ENCODE results near the gene PAAF1.

PAAF1 gene

DNA sequence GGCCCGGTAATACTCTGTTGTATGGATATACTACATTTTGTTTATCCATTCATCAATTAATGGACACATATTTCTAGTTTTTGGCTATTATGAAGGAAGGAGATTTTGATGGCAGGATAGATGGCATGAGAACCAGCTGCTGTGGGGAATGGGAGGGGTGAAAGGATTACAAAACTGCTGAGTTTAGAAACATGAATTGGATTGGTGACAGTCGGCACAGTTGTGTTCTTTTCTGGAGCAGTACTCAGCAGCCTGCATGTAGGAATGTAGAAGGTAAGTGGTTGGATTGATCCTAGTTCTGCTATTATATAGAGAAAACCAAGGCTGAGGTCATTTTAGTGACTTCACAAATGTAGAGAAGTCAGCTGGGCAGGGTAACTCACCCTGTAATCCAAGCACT, 7.1 kb downstream of the PAAF1 start:
- Histone ChIP-seq H3K36me3 (ENCODE audit: control insufficient read depth, insufficient read depth, low read length) (peaks cover 22% of the 10 kb centered on the region), H3K9ac (ENCODE audit: low read length) (no peak overlapping the region), H3K4me3 (ENCODE audit: low read depth, low read length) (no peak overlapping the region), H3K27me3 (ENCODE audit: control insufficient read depth, insufficient read depth, low read length) (no peaks in the 10 kb centered on the region), H3K9me3 (ENCODE audit: control insufficient read depth, insufficient read depth, low read depth, low read length) (no peaks in the 10 kb centered on the region), H3K4me1 (ENCODE audit: control insufficient read depth, insufficient read depth, low read length) (no peaks in the 10 kb centered on the region), H3K27ac (ENCODE audit: low read depth, low read length) (no peak overlapping the region)

DNA sequence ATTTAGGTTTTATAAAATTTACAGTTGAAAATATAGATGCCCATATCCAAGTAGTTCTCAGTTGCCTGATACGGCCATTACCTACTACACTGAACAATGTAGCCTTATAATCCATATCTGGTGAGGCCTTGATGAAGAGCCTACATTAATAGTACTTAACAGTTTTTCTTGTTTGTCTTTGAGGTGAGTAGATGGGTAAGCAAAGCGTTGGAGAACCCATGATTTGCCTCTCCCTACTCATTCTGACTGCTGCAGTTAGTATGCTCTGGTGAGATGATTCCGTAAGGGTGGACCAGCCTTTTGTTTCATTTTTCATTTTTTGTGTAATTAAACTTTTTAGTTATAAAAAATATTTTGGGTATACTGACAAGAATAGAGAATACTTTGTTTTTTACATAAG, 11.4 kb downstream of the PAAF1 start:
- Histone ChIP-seq H3K4me3 (ENCODE audit: low read depth, low read length) (no peak overlapping the region), H3K27me3 (ENCODE audit: control insufficient read depth, insufficient read depth, low read length) (no peaks in the 10 kb centered on the region), H3K36me3 (ENCODE audit: control insufficient read depth, insufficient read depth, low read length) (peaks cover 46% of the 10 kb centered on the region), H3K27ac (ENCODE audit: low read depth, low read length) (no peak overlapping the region), H3K9me3 (ENCODE audit: control insufficient read depth, insufficient read depth, low read depth, low read length) (no peaks in the 10 kb centered on the region), H3K9ac (ENCODE audit: low read length) (no peak overlapping the region), H3K4me1 (ENCODE audit: control insufficient read depth, insufficient read depth, low read length) (no peaks in the 10 kb centered on the region)

DNA sequence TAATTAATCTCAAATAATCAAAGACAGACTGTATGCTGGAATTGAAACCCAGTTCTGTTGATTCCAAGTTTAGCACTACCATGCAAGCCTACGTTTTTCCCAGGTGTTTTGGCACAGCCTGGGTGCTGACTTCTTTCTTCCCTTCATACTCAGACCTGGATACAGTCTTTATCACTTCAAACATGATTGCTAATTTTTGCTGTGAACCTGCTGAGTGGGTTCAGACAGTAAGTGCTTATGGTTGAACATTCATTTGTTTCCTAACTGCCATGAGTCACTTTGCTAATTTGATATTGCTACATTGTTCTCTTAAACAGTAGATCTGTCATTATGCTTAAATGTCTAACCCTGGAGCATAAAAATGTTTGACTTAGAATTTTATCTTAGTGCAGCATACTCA, 12.2 kb downstream of the PAAF1 start:
- no peak overlapping the region for H3K4me3 ChIP-seq (ENCODE audit: low read depth, low read length)
- H3K27ac ChIP-seq (ENCODE audit: low read depth, low read length), result no peak overlapping the region
- H3K9ac ChIP-seq (ENCODE audit: low read length), result no peak overlapping the region
- no peaks in the 10 kb centered on the region for H3K9me3 ChIP-seq (ENCODE audit: control insufficient read depth, insufficient read depth, low read depth, low read length)
- H3K36me3 ChIP-seq (ENCODE audit: control insufficient read depth, insufficient read depth, low read length), result peaks cover 39% of the 10 kb centered on the region
- H3K4me1 ChIP-seq (ENCODE audit: control insufficient read depth, insufficient read depth, low read length), result no peaks in the 10 kb centered on the region
- H3K27me3 ChIP-seq (ENCODE audit: control insufficient read depth, insufficient read depth, low read length), result no peaks in the 10 kb centered on the region

DNA sequence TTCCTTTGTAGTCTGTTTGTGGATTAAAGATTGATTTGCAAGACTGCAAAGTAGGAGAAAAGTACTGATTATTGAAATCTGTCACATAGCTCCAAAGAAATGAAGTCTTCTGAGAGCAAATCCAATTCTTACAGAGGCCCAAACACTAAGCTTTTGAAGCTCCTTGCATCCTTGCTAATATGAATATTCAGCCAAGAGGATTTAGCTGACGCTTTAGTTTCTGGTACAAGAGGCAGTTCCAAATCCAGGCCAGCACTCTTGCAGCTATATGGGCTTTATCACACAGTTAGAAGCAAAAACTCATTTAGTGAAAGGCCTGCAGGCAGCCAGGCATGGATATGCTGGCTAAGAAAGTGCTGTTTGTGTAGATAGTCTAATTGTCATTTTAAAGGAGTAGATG, 12.7 kb downstream of the PAAF1 start:
- Histone ChIP-seq H3K9ac (ENCODE audit: low read length) (no peak overlapping the region), H3K4me1 (ENCODE audit: control insufficient read depth, insufficient read depth, low read length) (no peaks in the 10 kb centered on the region), H3K36me3 (ENCODE audit: control insufficient read depth, insufficient read depth, low read length) (peaks cover 37% of the 10 kb centered on the region)

DNA sequence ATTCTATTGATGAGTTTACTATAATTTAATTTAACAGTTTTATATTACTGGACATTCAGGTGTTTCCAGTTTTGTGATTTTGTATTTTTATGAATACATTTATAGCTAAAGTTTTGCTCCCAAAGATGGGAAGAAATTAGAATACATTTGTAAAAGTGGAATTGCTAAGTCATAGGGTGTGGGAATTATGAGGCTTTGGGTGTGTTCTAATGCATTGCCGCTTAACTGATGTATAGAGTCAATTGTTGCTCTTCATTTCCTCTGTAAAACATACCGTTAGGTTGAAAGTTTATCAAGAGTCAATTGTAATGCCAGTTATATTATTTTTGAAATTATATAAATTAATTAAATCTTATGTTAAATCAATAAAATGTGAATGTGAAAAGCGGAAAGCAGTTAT, 16.2 kb downstream of the PAAF1 start:
- no peaks in the 10 kb centered on the region for H3K27me3 ChIP-seq (ENCODE audit: control insufficient read depth, insufficient read depth, low read length)
- H3K4me1 ChIP-seq (ENCODE audit: control insufficient read depth, insufficient read depth, low read length), result no peaks in the 10 kb centered on the region
- peaks cover 43% of the 10 kb centered on the region for H3K36me3 ChIP-seq (ENCODE audit: control insufficient read depth, insufficient read depth, low read length)
- H3K9me3 ChIP-seq (ENCODE audit: control insufficient read depth, insufficient read depth, low read depth, low read length), result no peaks in the 10 kb centered on the region
- no peak overlapping the region for H3K27ac ChIP-seq (ENCODE audit: low read depth, low read length)
- no peak overlapping the region for H3K4me3 ChIP-seq (ENCODE audit: low read depth, low read length)
- H3K9ac ChIP-seq (ENCODE audit: low read length), result no peak overlapping the region

More for the DNA sequence above, 12.7 kb downstream of the PAAF1 start:
- no peak overlapping the region for H3K4me3 ChIP-seq (ENCODE audit: low read depth, low read length)
- no peaks in the 10 kb centered on the region for H3K9me3 ChIP-seq (ENCODE audit: control insufficient read depth, insufficient read depth, low read depth, low read length)
- H3K27me3 ChIP-seq (ENCODE audit: control insufficient read depth, insufficient read depth, low read length), result no peaks in the 10 kb centered on the region
- no peak overlapping the region for H3K27ac ChIP-seq (ENCODE audit: low read depth, low read length)

DNA sequence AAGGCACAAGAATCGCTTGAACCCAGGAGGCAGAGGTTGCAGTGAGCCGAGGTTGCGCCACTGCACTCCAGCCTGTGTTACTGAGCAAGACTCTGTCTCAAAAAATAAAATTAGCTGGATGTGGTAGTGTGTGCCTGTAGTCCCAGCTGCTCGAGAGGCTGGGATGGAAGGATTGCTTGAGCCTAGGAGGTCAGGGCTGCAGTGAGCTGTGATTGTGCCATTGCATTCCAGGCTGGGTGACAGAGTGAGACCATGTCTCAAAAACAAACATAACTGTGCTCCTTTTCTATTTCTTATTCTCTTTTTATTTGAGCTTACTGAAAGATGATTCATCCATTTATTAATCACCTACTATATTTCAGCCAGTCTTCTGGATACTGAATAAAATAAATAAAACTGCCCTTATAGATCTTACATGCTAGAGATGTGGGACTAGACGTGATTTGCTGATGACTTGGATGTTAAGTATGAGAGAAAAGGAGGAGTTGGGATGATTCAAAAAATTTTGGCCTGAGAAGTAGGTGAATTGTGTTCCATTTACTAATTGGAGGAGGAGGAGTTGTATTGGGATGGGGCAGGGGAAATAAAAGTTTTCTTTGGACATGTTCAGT, 18.0 kb downstream of the PAAF1 start:
- H3K27me3 ChIP-seq (ENCODE audit: control insufficient read depth, insufficient read depth, low read length), result no peaks in the 10 kb centered on the region
- no peak overlapping the region for H3K9ac ChIP-seq (ENCODE audit: low read length)
- H3K36me3 ChIP-seq (ENCODE audit: control insufficient read depth, insufficient read depth, low read length), result peaks cover 38% of the 10 kb centered on the region

DNA sequence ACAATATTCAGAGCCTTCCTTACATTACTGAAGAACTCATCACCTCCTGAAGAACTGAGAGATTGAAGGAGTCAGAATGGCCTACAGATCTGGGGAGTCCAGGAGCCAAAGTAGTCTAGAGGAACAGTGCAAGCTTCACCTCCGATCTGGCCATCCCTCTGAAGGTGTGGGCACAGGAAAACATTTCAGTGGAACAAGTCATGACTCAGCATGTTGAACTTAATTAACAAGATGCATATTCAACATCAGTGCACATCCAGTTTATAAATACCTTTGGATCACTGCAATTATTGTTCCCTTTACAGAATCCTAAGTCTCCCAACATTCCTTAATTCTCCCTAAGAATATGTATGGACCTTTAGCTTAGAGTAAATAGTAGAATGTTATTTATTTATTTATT, 25.5 kb downstream of the PAAF1 start:
- H3K9ac ChIP-seq (ENCODE audit: low read length), result no peak overlapping the region
- no peaks in the 10 kb centered on the region for H3K9me3 ChIP-seq (ENCODE audit: control insufficient read depth, insufficient read depth, low read depth, low read length)
- no peaks in the 10 kb centered on the region for H3K27me3 ChIP-seq (ENCODE audit: control insufficient read depth, insufficient read depth, low read length)
- H3K27ac ChIP-seq (ENCODE audit: low read depth, low read length), result no peak overlapping the region
- H3K4me1 ChIP-seq (ENCODE audit: control insufficient read depth, insufficient read depth, low read length), result no peaks in the 10 kb centered on the region
- H3K36me3 ChIP-seq (ENCODE audit: control insufficient read depth, insufficient read depth, low read length), result peaks cover 27% of the 10 kb centered on the region
- H3K4me3 ChIP-seq (ENCODE audit: low read depth, low read length), result no peak overlapping the region

More for the DNA sequence above, 18.0 kb downstream of the PAAF1 start:
- Histone ChIP-seq H3K4me1 (ENCODE audit: control insufficient read depth, insufficient read depth, low read length) (no peaks in the 10 kb centered on the region), H3K9me3 (ENCODE audit: control insufficient read depth, insufficient read depth, low read depth, low read length) (no peaks in the 10 kb centered on the region), H3K27ac (ENCODE audit: low read depth, low read length) (no peak overlapping the region), H3K4me3 (ENCODE audit: low read depth, low read length) (no peak overlapping the region)

DNA sequence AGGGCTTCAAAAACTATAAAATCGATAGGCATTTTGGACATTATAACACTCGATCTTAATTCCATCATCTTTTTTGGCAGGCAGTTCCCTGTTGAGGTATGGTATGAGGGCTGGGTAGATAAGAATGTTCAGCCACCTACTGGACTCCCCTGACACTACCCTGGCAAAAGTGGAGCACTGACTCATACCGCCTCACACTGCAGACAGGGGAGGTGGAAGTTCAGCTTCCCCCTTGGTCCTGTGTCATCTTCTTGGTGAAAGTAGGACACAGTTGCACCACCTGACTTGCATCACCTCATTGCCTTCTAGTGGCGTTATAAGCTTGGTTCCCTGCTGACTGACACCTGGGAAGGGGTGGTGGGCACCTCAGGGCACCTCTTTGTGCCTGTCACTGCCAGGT, 30.4 kb downstream of the PAAF1 start:
- Histone ChIP-seq H3K27ac (ENCODE audit: low read depth, low read length) (no peak overlapping the region), H3K4me1 (ENCODE audit: control insufficient read depth, insufficient read depth, low read length) (no peaks in the 10 kb centered on the region), H3K36me3 (ENCODE audit: control insufficient read depth, insufficient read depth, low read length) (peaks cover 34% of the 10 kb centered on the region), H3K9me3 (ENCODE audit: control insufficient read depth, insufficient read depth, low read depth, low read length) (no peaks in the 10 kb centered on the region), H3K27me3 (ENCODE audit: control insufficient read depth, insufficient read depth, low read length) (no peaks in the 10 kb centered on the region), H3K4me3 (ENCODE audit: low read depth, low read length) (no peak overlapping the region), H3K9ac (ENCODE audit: low read length) (no peak overlapping the region)

DNA sequence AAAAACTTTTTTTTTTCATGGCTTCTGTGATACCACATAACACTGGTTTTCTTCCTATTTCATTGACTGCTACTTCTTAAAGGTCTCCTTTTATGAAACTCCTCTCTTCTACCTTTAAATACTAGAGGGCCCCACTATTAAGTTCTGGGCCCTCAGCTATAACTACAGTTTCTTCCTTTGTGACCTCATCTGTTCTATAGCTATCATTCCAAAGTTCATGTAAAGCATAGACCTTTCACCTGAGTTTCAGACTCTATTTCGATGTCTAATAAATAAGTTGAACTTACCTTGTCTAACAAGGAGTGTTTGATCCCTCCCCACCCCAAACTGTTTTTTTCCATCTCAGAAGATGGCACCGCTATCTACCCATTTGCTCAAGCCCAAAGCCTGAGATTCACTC, 35.2 kb downstream of the PAAF1 start:
- no peak overlapping the region for H3K9ac ChIP-seq (ENCODE audit: low read length)
- no peak overlapping the region for H3K4me3 ChIP-seq (ENCODE audit: low read depth, low read length)
- no peaks in the 10 kb centered on the region for H3K27me3 ChIP-seq (ENCODE audit: control insufficient read depth, insufficient read depth, low read length)
- H3K9me3 ChIP-seq (ENCODE audit: control insufficient read depth, insufficient read depth, low read depth, low read length), result no peaks in the 10 kb centered on the region
- H3K36me3 ChIP-seq (ENCODE audit: control insufficient read depth, insufficient read depth, low read length), result peaks cover 61% of the 10 kb centered on the region
- H3K27ac ChIP-seq (ENCODE audit: low read depth, low read length), result no peak overlapping the region
- no peaks in the 10 kb centered on the region for H3K4me1 ChIP-seq (ENCODE audit: control insufficient read depth, insufficient read depth, low read length)

DNA sequence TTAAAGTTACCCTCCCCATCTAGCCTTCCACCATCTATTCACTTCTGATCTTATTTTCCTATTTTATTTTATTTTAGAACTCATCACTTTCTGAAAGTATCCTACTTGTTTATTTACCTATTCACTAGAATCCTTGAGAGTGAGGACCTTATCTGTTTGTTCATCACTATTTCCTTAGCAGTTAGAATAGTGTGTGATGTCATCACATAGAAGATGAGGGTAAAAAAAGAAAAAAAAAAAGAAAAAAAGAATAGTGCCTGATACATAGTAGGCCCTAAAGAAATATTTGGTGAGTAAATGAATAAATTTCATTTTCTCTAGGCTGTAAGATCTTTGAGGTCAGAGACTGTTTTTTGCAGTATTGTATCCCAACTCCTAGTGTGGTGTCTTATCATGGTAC, 36.7 kb downstream of the PAAF1 start:
- no peak overlapping the region for H3K4me3 ChIP-seq (ENCODE audit: low read depth, low read length)
- no peak overlapping the region for H3K9ac ChIP-seq (ENCODE audit: low read length)
- peaks cover 64% of the 10 kb centered on the region for H3K36me3 ChIP-seq (ENCODE audit: control insufficient read depth, insufficient read depth, low read length)
- H3K27ac ChIP-seq (ENCODE audit: low read depth, low read length), result no peak overlapping the region
- H3K27me3 ChIP-seq (ENCODE audit: control insufficient read depth, insufficient read depth, low read length), result no peaks in the 10 kb centered on the region
- H3K4me1 ChIP-seq (ENCODE audit: control insufficient read depth, insufficient read depth, low read length), result no peaks in the 10 kb centered on the region
- no peaks in the 10 kb centered on the region for H3K9me3 ChIP-seq (ENCODE audit: control insufficient read depth, insufficient read depth, low read depth, low read length)

DNA sequence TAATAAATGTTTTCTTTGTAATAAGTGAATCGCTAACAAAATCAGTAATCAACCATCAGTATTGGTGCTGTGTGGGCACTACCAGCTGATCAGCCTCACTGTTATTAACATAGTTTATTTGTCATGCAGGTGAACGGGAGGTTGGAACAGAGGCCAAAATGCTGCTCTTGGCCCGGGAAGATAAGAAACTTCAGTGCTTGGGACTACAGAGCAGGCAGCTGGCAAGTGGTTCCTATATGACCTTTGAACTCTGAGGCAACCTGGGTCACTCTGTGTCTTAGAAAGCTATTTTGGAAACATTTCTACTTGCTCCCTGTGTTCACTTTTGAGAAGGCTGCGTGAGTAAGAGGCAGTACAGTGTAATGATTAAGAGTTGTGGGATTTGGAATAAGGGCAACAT, 37.5 kb downstream of the PAAF1 start:
- H3K4me3 ChIP-seq (ENCODE audit: low read depth, low read length), result no peak overlapping the region
- no peaks in the 10 kb centered on the region for H3K27me3 ChIP-seq (ENCODE audit: control insufficient read depth, insufficient read depth, low read length)
- peaks cover 69% of the 10 kb centered on the region for H3K36me3 ChIP-seq (ENCODE audit: control insufficient read depth, insufficient read depth, low read length)
- no peak overlapping the region for H3K9ac ChIP-seq (ENCODE audit: low read length)
- H3K9me3 ChIP-seq (ENCODE audit: control insufficient read depth, insufficient read depth, low read depth, low read length), result no peaks in the 10 kb centered on the region
- no peaks in the 10 kb centered on the region for H3K4me1 ChIP-seq (ENCODE audit: control insufficient read depth, insufficient read depth, low read length)
- no peak overlapping the region for H3K27ac ChIP-seq (ENCODE audit: low read depth, low read length)

DNA sequence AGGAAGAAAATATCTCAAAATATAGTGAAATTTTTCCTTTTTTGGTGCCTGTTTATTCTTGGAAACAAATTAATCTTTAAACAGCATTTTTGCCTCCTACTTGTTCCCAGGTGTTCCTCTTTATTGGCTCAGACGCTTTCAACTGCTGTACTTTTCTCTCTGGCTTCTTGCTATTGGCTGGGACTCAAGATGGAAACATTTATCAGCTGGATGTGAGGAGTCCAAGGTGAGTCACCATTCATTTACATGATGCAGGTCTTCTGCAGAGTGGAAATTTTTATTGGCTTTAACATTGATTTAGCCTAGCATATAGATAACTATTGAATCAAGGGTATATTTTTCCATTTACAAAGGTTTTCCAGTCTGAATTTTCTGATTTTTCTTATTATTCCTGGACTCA, 39.6 kb downstream of the PAAF1 start:
- Histone ChIP-seq H3K36me3 (ENCODE audit: control insufficient read depth, insufficient read depth, low read length) (peaks cover 66% of the 10 kb centered on the region), H3K9ac (ENCODE audit: low read length) (no peak overlapping the region), H3K9me3 (ENCODE audit: control insufficient read depth, insufficient read depth, low read depth, low read length) (no peaks in the 10 kb centered on the region), H3K4me1 (ENCODE audit: control insufficient read depth, insufficient read depth, low read length) (no peaks in the 10 kb centered on the region), H3K4me3 (ENCODE audit: low read depth, low read length) (no peak overlapping the region), H3K27me3 (ENCODE audit: control insufficient read depth, insufficient read depth, low read length) (no peaks in the 10 kb centered on the region), H3K27ac (ENCODE audit: low read depth, low read length) (no peak overlapping the region)

Measured in HUES6 (cell line).